HepG2 (cell line): ENCODE measurements around the gene PPP1R16B. TPM values are rescaled to one million over a fixed set of nuclear protein-coding genes. Genes with fewer than 3 reads are reported as not detected.

Experiments used
- CBX1 ChIP-seq: IDR thresholded peaks from one replicate; pipeline ENCODE4 v1.6.1; 2016; ENCODE audit warnings: antibody characterized with exemption, low read depth
- HHEX ChIP-seq: IDR thresholded peaks from 2 replicates; pipeline ENCODE4 v1.6.1; 2016; ENCODE audit warnings: control low read depth
- HNRNPLL ChIP-seq: fragments of 200-400 bp; formaldehyde crosslinking; IDR thresholded peaks from 2 replicates; pipeline ENCODE4 v1.6.1; 2017; ENCODE audit warnings: mild to moderate bottlenecking, low read depth, low read length; ENCODE audit not compliant: poor library complexity, severe bottlenecking
- IKZF4 ChIP-seq: sonication (generic); formaldehyde crosslinking; IDR thresholded peaks from 2 replicates; pipeline ENCODE4 v1.5.1; 2020; ENCODE audit warnings: borderline replicate concordance, mild to moderate bottlenecking, low read depth, missing genetic modification reagents; ENCODE audit errors: not compliant biosample characterization
- KAT2B ChIP-seq: fragments of 150-350 bp; IDR thresholded peaks from 2 replicates; pipeline ENCODE4 v1.6.1; 2014; ENCODE audit warnings: low read depth, low read length, borderline replicate concordance
- KLF13 ChIP-seq: sonication (generic); formaldehyde crosslinking; IDR thresholded peaks from 2 replicates; pipeline ENCODE4 v1.4.0; 2020; ENCODE audit warnings: mild to moderate bottlenecking, missing genetic modification reagents
- KLF9 ChIP-seq: IDR thresholded peaks from 2 replicates; pipeline ENCODE4 v1.6.1; 2016; ENCODE audit warnings: low read depth
- NFATC3 ChIP-seq: sonication (generic); formaldehyde crosslinking; IDR thresholded peaks from 2 replicates; pipeline ENCODE4 v1.5.1; 2020; ENCODE audit warnings: mild to moderate bottlenecking, missing genetic modification reagents
- NFE2L1 ChIP-seq: sonication (generic); formaldehyde crosslinking; IDR thresholded peaks from 2 replicates; pipeline ENCODE4 v1.4.0; 2020; ENCODE audit warnings: missing genetic modification reagents, mild to moderate bottlenecking, borderline replicate concordance
- PITX1 ChIP-seq: sonication (generic); formaldehyde crosslinking; IDR thresholded peaks from 2 replicates; pipeline ENCODE4 v1.5.1; 2020; ENCODE audit warnings: mild to moderate bottlenecking, missing genetic modification reagents
- PPARG ChIP-seq: conservative IDR thresholded peaks from 2 replicates; pipeline ENCODE4 v1.6.1; 2016; ENCODE audit warnings: missing biosample characterization, missing genetic modification reagents
- PRPF4 ChIP-seq: fragments of 200-400 bp; formaldehyde crosslinking; IDR thresholded peaks from 2 replicates; pipeline ENCODE4 v1.6.1; 2016; ENCODE audit warnings: low read length, low read depth; ENCODE audit not compliant: poor library complexity, severe bottlenecking
- RAD21 ChIP-seq: fragments of 450-650 bp; formaldehyde crosslinking; IDR thresholded peaks from 2 replicates; pipeline ENCODE4 v1.5.0; 2020; ENCODE audit warnings: mild to moderate bottlenecking
- RNF2 ChIP-seq: fragments of 450-650 bp; conservative IDR thresholded peaks from 2 replicates; pipeline ENCODE4 v1.6.1; 2016; ENCODE audit warnings: low read depth
- SIX1 ChIP-seq: sonication (generic); formaldehyde crosslinking; IDR thresholded peaks from 2 replicates; pipeline ENCODE4 v1.4.0; 2020; ENCODE audit warnings: missing genetic modification reagents, borderline replicate concordance
- SRSF4 ChIP-seq: fragments of 200-400 bp; formaldehyde crosslinking; IDR thresholded peaks from one replicate; pipeline ENCODE4 v1.6.1; 2018; ENCODE audit warnings: mild to moderate bottlenecking, low read depth, low read length, moderate library complexity; ENCODE audit not compliant: poor library complexity, severe bottlenecking
- ZFY ChIP-seq: sonication (generic); formaldehyde crosslinking; IDR thresholded peaks from 2 replicates; pipeline ENCODE4 v1.4.0; 2020; ENCODE audit warnings: missing genetic modification reagents
- ZNF292 ChIP-seq: sonication (generic); formaldehyde crosslinking; IDR thresholded peaks from 2 replicates; pipeline ENCODE4 v1.8.1; 2022; ENCODE audit warnings: mild to moderate bottlenecking, low read depth, missing genetic modification reagents, borderline replicate concordance
- ZNF468 ChIP-seq: sonication (generic); formaldehyde crosslinking; IDR thresholded peaks from 2 replicates; pipeline ENCODE4 v1.8.0; 2022; ENCODE audit warnings: mild to moderate bottlenecking, moderate library complexity, missing genetic modification reagents
- ZNF660 ChIP-seq: sonication (generic); formaldehyde crosslinking; IDR thresholded peaks from 2 replicates; pipeline ENCODE4 v1.5.1; 2020; ENCODE audit warnings: mild to moderate bottlenecking, low read depth, missing genetic modification reagents, borderline replicate concordance
- ZNF670 ChIP-seq: sonication (generic); formaldehyde crosslinking; IDR thresholded peaks from 2 replicates; pipeline ENCODE4 v1.8.0; 2022; ENCODE audit warnings: mild to moderate bottlenecking, missing genetic modification reagents, borderline replicate concordance
- ZNF766 ChIP-seq: sonication (generic); formaldehyde crosslinking; IDR thresholded peaks from 2 replicates; pipeline ENCODE4 v1.5.0; 2020; ENCODE audit warnings: missing genetic modification reagents, borderline replicate concordance
- ZNF780A ChIP-seq: sonication (generic); formaldehyde crosslinking; IDR thresholded peaks from 2 replicates; pipeline ENCODE4 v1.8.0; 2022; ENCODE audit warnings: mild to moderate bottlenecking, missing genetic modification reagents, moderate library complexity
- ZSCAN22 ChIP-seq: sonication (generic); formaldehyde crosslinking; IDR thresholded peaks from 2 replicates; pipeline ENCODE4 v1.4.0; 2020; ENCODE audit warnings: mild to moderate bottlenecking, missing genetic modification reagents
- polyA plus RNA-seq, 8 experiments: library from polyadenylated mRNA; depleted of rRNA in 3 of 8; stranded (reverse) in 7 of 8; unstranded in 1 of 8; fragments of >200 nt; fragmentation: Illumina TruSeq in 4 of 8; extraction: Trizol in 4 of 8; gene quantifications; 2 replicates each; pipeline versions ENCODE4 v1.2.1 to v1.2.3, GENCODE V29; 2011 to 2016; ENCODE audit warnings: low read depth in 4 of 8, missing spikeins in 1 of 8, mixed read lengths in 1 of 8; ENCODE audit not compliant: insufficient read depth in 1 of 8
- total RNA-seq, 5 experiments: library from RNA; depleted of rRNA; stranded (reverse); fragments of >200 nt; fragmentation: Illumina TruSeq; extraction: Trizol; gene quantifications; 2 replicates each; pipeline ENCODE4 v1.2.3, GENCODE V29; 2016; ENCODE audit warnings: low read depth in 1 of 5
- TF ChIP-seq, protein P1 (sequence below): IDR thresholded peaks from 2 replicates; pipeline ENCODE4 v1.6.1; 2012; ENCODE audit warnings: low read depth, low read length, improper control_type of control experiment
- TF ChIP-seq, protein P2 (sequence below): sonication (generic); formaldehyde crosslinking; IDR thresholded peaks from 2 replicates; pipeline ENCODE4 v1.9.0; 2022; ENCODE audit warnings: missing genetic modification reagents, mild to moderate bottlenecking, borderline replicate concordance
- TF ChIP-seq, protein P3 (sequence below): sonication (generic); formaldehyde crosslinking; IDR thresholded peaks from 2 replicates; pipeline ENCODE4 v1.5.0; 2020; ENCODE audit warnings: mild to moderate bottlenecking, missing genetic modification reagents

Gene PPP1R16B
- total and polyA plus RNA-seq, 2 of the 13 experiments (the other 11 are each of a cell fraction or from before 2014, with no cell fraction given) = 0.02 to 0.11 TPM

GRCh38 chr20:38961530-38962043, 156.1 kb downstream of the PPP1R16B start (continued):
- TF ChIP-seq NFE2L1 (CRISPR knock-in tag) (0 out of 2 replicates have a peak, but pooled peaks have one; percentile 56), SIX1 (CRISPR knock-in tag) (no peak), ZSCAN22 (CRISPR knock-in tag) (no peak), ZNF660 (CRISPR knock-in tag) (no peak), IKZF4 (CRISPR knock-in tag) (peak; percentile 67), KAT2B (no peak), KLF13 (CRISPR knock-in tag) (no peak), CBX1 (no peak), PRPF4 (peak; percentile 92), NFATC3 (CRISPR knock-in tag) (peak; percentile 55; the same call in 1 of the 2 replicates), ZNF468 (CRISPR knock-in tag) (0 out of 2 replicates have a peak, but pooled peaks have one; percentile 71), KLF9 (no peak), ZNF780A (CRISPR knock-in tag) (no peak), RAD21 (CRISPR knock-in tag) (no peak), HNRNPLL (no peak), ZFY (no peak), RNF2 (no peak), ZNF766 (CRISPR knock-in tag) (peak; percentile 9; the same call in 1 of the 2 replicates), PPARG (CRISPR knock-in tag) (no peak), ZNF670 (CRISPR knock-in tag) (0 out of 2 replicates have a peak, but pooled peaks have one; percentile 30), SRSF4 (no peak), HHEX (CRISPR knock-in tag) (0 out of 2 replicates have a peak, but pooled peaks have one; percentile 34), ZNF292 (peak; percentile 33; the same call in 1 of the 2 replicates), PITX1 (CRISPR knock-in tag) (peak; percentile 37)
- TF ChIP-seq, protein P1, sequence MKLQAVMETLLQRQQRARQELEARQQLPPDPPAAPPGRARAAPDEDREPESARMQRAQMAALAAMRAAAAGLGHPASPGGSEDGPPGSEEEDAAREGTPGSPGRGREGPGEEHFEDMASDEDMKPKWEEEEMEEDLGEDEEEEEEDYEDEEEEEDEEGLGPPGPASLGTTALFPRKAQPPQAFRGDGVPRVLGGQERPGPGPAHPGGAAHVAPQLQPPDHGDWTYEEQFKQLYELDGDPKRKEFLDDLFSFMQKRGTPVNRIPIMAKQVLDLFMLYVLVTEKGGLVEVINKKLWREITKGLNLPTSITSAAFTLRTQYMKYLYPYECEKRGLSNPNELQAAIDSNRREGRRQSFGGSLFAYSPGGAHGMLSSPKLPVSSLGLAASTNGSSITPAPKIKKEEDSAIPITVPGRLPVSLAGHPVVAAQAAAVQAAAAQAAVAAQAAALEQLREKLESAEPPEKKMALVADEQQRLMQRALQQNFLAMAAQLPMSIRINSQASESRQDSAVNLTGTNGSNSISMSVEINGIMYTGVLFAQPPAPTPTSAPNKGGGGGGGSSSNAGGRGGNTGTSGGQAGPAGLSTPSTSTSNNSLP = peak; percentile 6; the same call in 1 of the 2 replicates
- TF ChIP-seq, protein P2, sequence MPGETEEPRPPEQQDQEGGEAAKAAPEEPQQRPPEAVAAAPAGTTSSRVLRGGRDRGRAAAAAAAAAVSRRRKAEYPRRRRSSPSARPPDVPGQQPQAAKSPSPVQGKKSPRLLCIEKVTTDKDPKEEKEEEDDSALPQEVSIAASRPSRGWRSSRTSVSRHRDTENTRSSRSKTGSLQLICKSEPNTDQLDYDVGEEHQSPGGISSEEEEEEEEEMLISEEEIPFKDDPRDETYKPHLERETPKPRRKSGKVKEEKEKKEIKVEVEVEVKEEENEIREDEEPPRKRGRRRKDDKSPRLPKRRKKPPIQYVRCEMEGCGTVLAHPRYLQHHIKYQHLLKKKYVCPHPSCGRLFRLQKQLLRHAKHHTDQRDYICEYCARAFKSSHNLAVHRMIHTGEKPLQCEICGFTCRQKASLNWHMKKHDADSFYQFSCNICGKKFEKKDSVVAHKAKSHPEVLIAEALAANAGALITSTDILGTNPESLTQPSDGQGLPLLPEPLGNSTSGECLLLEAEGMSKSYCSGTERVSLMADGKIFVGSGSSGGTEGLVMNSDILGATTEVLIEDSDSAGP = no peak
- TF ChIP-seq, protein P3, sequence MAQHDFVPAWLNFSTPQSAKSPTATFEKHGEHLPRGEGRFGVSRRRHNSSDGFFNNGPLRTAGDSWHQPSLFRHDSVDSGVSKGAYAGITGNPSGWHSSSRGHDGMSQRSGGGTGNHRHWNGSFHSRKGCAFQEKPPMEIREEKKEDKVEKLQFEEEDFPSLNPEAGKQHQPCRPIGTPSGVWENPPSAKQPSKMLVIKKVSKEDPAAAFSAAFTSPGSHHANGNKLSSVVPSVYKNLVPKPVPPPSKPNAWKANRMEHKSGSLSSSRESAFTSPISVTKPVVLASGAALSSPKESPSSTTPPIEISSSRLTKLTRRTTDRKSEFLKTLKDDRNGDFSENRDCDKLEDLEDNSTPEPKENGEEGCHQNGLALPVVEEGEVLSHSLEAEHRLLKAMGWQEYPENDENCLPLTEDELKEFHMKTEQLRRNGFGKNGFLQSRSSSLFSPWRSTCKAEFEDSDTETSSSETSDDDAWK = no peak
